ENCODE results near the gene CCK. TPM values are rescaled to one million over a fixed set of nuclear protein-coding genes. Genes with fewer than 3 reads are reported as not detected.

CCK gene
- total RNA-seq, 1 experiment from 2014 or later, result not detected

DNA sequence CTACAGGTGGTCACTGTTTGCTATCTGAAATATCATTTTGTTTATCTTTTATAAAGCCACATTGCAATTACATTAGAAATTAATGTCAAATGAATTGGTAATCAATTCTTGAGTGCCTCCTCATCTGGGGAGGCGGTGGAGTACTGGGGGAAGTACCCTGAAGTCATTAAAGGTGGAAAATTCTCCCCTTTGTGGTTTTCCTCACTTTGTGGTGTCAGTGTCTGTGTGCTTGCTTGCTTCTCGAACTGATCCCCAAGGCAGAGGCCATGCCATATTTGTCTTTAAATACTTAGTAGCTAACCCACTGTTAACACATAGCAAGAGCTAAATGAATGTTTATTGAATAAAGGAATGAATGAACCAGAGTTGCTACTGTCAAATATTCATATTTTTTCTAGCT lies 40.5 kb upstream of the CCK start:
- Histone ChIP-seq H3K9ac (ENCODE audit: low read length) (no peak overlapping the region), H3F3A (ENCODE audit: low read length, unreplicated experiment) (no peaks in the 10 kb centered on the region), H3K4me3 (ENCODE audit: low read length) (no peak overlapping the region), H3K27me3 (ENCODE audit: low read length) (peaks cover 36% of the 10 kb centered on the region), H3K4me1 (ENCODE audit: insufficient read depth, low read length) (no peaks in the 10 kb centered on the region), H3K4me2 (ENCODE audit: low read length) (no peak overlapping the region), H3K27ac (ENCODE audit: low read length) (no peak overlapping the region), H3K36me3 (ENCODE audit: low read depth, low read length) (no peaks in the 10 kb centered on the region), H2AFZ (ENCODE audit: low read length) (no peak overlapping the region), H3K9me2 (replicated peaks; ENCODE audit: low read length) (no peaks in the 10 kb centered on the region), H3K79me2 (ENCODE audit: low read length) (no peaks in the 10 kb centered on the region), H4K20me1 (ENCODE audit: low read length) (no peaks in the 10 kb centered on the region), H3K9me3 (ENCODE audit: low read length) (no peaks in the 10 kb centered on the region)
- no peak for TF ChIP-seq EZH2 (IDR thresholded peaks at IDR 0.05; ENCODE audit: low read length, unreplicated experiment)
- CTCF ChIA-PET, result no interaction called here
- BruUV-seq (replicated peaks), result no TSS peak
- POLR2A ChIA-PET (ENCODE audit: unreplicated experiment), result no interaction called here
- intact Hi-C loops (cut with micrococcal nuclease), result no loop called here
- DNase-seq (no peak), ATAC-seq (no peak)

DNA sequence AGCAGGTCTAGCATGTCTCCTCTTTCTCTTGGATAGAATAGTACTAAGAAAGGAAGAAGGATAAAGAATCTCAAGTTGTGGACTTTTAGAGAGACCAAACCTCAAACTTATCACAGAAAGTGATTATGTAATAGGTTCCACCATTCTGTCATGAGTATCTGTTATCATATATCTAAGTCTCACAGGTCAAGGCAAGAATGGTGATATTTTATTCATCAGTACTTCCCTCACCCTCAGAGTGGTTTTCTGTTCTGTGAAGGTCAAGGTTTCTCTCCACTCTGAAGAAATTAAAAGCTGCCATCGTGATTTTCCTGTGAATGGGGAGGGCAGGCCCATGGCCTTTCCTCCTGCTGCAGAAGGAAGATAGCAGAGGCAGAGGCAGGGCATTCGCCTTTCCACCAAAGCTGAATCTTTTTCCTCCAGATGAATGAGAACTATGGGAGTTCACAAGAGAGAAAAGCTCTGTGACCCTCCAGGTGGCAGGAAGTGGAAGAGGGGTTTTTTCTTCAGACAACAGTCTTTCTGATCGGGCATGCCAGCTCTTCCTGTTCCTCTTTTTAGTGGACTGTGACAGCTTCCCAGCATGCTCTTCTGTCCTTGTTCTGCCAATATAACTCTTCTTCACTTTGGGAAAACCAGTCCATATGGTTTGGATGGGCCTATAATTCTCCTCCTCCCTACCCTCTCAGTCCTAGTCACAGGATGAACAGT lies 37.1 kb upstream of the CCK start:
- intact Hi-C loops (cut with micrococcal nuclease), result no loop called here
- no peaks in the 10 kb centered on the region for H3K4me1 ChIP-seq (ENCODE audit: insufficient read depth, low read length)
- H4K20me1 ChIP-seq (ENCODE audit: low read length), result no peaks in the 10 kb centered on the region
- H2AFZ ChIP-seq (ENCODE audit: low read length), result no peak overlapping the region
- H3K27ac ChIP-seq (ENCODE audit: low read length), result no peak overlapping the region
- POLR2A ChIA-PET (ENCODE audit: unreplicated experiment), result no interaction called here
- ATAC-seq (no peak), DNase-seq (no peak)
- no peaks in the 10 kb centered on the region for H3F3A ChIP-seq (ENCODE audit: low read length, unreplicated experiment)
- no peaks in the 10 kb centered on the region for H3K9me3 ChIP-seq (ENCODE audit: low read length)
- H3K79me2 ChIP-seq (ENCODE audit: low read length), result no peaks in the 10 kb centered on the region
- BruUV-seq (replicated peaks), result no TSS peak
- no peaks in the 10 kb centered on the region for H3K9me2 ChIP-seq (replicated peaks; ENCODE audit: low read length)
- H3K4me3 ChIP-seq (ENCODE audit: low read length), result no peak overlapping the region
- CTCF ChIA-PET, result no interaction called here
- H3K4me2 ChIP-seq (ENCODE audit: low read length), result no peak overlapping the region
- no peak overlapping the region for H3K9ac ChIP-seq (ENCODE audit: low read length)
- no peaks in the 10 kb centered on the region for H3K36me3 ChIP-seq (ENCODE audit: low read depth, low read length)
- H3K27me3 ChIP-seq (ENCODE audit: low read length), result peaks cover 34% of the 10 kb centered on the region
- no peak for TF ChIP-seq EZH2phosphoT487 (IDR thresholded peaks at IDR 0.05; ENCODE audit: borderline replicate concordance, low read length)
- no peak for TF ChIP-seq EZH2 (IDR thresholded peaks at IDR 0.05; ENCODE audit: low read length, unreplicated experiment)
- TF ChIP-seq, protein P1, sequence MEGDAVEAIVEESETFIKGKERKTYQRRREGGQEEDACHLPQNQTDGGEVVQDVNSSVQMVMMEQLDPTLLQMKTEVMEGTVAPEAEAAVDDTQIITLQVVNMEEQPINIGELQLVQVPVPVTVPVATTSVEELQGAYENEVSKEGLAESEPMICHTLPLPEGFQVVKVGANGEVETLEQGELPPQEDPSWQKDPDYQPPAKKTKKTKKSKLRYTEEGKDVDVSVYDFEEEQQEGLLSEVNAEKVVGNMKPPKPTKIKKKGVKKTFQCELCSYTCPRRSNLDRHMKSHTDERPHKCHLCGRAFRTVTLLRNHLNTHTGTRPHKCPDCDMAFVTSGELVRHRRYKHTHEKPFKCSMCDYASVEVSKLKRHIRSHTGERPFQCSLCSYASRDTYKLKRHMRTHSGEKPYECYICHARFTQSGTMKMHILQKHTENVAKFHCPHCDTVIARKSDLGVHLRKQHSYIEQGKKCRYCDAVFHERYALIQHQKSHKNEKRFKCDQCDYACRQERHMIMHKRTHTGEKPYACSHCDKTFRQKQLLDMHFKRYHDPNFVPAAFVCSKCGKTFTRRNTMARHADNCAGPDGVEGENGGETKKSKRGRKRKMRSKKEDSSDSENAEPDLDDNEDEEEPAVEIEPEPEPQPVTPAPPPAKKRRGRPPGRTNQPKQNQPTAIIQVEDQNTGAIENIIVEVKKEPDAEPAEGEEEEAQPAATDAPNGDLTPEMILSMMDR (conservative IDR thresholded peaks at IDR 0.05; ENCODE audit: low read depth, low read length), result no peak

DNA sequence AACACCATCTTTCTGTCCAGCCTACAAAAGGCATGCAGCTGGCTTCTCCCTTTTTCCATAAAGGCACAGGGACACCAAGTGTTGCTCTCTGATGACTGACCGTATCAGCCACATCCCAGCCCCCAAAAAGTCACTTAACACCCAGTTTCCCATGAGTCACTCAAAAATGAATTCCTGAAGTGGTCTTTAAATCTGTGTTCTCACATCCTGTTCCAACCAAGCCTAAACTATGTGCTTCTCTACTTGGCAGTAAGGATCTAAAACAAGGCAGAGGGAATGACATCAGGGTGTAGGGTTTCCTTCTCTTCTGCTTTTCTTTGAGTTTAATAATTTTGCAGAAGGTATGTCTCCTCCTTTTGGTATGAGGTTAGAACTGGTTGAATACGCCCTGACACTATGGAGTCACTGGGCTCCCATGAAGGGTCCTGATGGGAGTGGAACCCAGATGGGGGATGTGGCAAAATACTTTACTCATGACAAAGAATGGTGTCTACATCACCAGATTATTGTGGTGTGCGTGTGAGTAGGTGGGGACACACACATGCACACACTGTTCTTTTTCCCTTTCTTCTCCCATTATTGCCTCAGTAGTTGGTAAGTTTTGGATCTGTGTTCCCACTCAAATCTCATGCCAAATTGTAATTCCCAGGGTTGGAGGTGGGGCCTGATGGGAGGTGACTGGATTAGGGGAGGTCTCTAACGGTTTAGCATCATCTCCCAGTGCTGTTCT lies 35.6 kb upstream of the CCK start:
- H3K36me3 ChIP-seq (ENCODE audit: low read depth, low read length), result no peaks in the 10 kb centered on the region
- ATAC-seq (no peak), DNase-seq (no peak)
- no peaks in the 10 kb centered on the region for H3K4me1 ChIP-seq (ENCODE audit: insufficient read depth, low read length)
- H3K27ac ChIP-seq (ENCODE audit: low read length), result no peak overlapping the region
- ChIA-PET CTCF (no interaction called here), POLR2A (ENCODE audit: unreplicated experiment) (no interaction called here)
- no peaks in the 10 kb centered on the region for H3F3A ChIP-seq (ENCODE audit: low read length, unreplicated experiment)
- H3K9me3 ChIP-seq (ENCODE audit: low read length), result no peaks in the 10 kb centered on the region
- intact Hi-C loops (cut with micrococcal nuclease), result no loop called here
- no peak overlapping the region for H3K4me3 ChIP-seq (ENCODE audit: low read length)
- no peak overlapping the region for H2AFZ ChIP-seq (ENCODE audit: low read length)
- H3K79me2 ChIP-seq (ENCODE audit: low read length), result no peaks in the 10 kb centered on the region
- no peak overlapping the region for H3K9ac ChIP-seq (ENCODE audit: low read length)
- no peak overlapping the region for H3K4me2 ChIP-seq (ENCODE audit: low read length)
- TF ChIP-seq, protein P1 (conservative IDR thresholded peaks at IDR 0.05; ENCODE audit: low read depth, low read length), result no peak
- TF ChIP-seq EZH2phosphoT487 (IDR thresholded peaks at IDR 0.05; ENCODE audit: borderline replicate concordance, low read length) (no peak), EZH2 (IDR thresholded peaks at IDR 0.05; ENCODE audit: low read length, unreplicated experiment) (no peak)
- no TSS peak for BruUV-seq (replicated peaks)
- H4K20me1 ChIP-seq (ENCODE audit: low read length), result no peaks in the 10 kb centered on the region
- no peaks in the 10 kb centered on the region for H3K9me2 ChIP-seq (replicated peaks; ENCODE audit: low read length)
- H3K27me3 ChIP-seq (ENCODE audit: low read length), result peaks cover 31% of the 10 kb centered on the region
